HFF-Myc (cell line): ENCODE measurements around the gene TMEM258.

Experiments used
- DNase-seq: peaks from one replicate; pipeline ENCODE4 v3.0.0-alpha.2; 2011; ENCODE audit warnings: low read depth; ENCODE audit errors: extremely low read depth
- H3K4me3 ChIP-seq: replicated peaks from 2 replicates; pipeline ENCODE4 v1.5.1; 2011; ENCODE audit warnings: low read depth, mild to moderate bottlenecking, control low read depth, low read length
- CTCF ChIP-seq: IDR thresholded peaks from 2 replicates; pipeline ENCODE4 v1.5.1; 2012; ENCODE audit warnings: mild to moderate bottlenecking, low read depth, low read length, control low read depth; ENCODE audit errors: missing control alignments

The TMEM258 gene

DNA sequence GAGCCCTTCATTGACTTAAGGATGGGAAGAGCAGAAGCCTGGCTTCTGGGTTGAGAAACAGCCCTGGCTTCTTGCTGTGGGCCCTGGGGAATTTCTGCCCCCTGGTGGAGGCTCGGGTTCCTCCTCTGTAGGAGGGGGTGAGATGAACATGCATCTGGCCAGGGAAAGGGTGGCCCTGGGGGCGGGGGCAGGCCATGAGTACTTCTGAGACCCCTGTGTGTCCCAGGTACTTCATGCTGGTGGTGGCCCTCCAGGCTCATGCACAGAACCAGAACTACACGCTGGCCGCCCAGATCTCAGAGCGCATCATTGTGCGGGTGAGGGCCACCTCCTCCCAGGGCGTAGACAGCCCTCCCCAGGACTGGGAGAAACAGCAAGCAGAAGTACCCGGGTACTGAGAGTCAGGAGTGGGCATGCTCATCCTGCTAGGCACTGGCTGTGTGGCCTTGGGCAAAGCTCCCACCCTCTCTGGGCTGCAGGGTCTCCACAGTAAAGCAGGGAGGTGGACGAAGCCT, 15.8 kb downstream of the TMEM258 start:
- no peak overlapping the region for H3K4me3 ChIP-seq
- TF ChIP-seq CTCF: peak; percentile 91
- DNase-seq: no peak

DNA sequence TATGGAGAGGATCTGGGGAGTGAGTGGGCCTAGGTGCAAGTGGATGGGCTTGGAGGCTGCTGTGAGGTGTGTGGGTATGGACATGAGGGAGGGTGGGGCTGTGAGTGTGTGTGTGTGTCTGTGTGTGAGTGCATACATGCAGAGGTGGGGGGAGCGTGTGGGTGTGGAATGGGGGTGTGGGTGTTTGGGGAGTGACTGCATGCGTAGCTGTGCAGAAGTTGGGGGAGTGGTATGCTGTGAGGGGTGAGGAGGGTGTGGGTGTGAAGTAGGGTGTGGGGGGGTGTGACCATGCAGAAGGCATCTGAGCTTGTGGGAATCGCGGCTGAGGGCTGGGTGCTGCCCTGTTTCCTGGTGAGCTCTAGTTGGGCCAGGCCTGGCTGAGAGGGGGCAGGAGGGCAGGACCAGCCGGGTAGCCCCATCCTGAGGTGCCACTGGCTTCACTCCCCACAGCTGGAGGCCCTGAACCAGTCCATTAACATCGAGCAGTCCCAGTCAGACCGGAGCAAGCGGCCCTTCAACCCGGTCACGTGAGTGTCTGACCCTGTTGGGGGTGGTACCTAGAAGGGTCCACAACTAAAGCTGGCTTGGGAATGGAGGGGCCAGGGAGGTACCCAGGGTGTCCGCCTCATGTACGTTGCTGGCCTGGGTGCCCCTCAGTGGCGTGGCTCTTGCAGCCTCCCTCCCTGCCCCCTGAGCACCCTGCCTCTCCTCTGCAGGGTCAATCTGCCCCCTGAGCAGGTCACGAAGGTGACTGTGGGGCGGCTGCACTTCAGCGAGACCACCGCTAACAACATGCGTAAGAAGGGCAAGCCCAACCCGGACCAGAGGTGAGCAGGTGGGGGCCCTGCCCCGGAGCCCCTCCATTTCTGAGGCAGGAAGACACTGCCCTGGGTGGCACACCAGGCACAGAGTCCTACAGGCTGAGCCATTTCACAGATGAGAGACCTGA, 16.5 kb downstream of the TMEM258 start:
- DNase-seq: no peak
- no peak overlapping the region for H3K4me3 ChIP-seq

GRCh38 chr11:61775106-61775505, 17.3 kb downstream of the TMEM258 start:
- TF ChIP-seq CTCF: no peak
- no peak for DNase-seq
- no peak overlapping the region for H3K4me3 ChIP-seq

More for the DNA sequence above, 16.5 kb downstream of the TMEM258 start:
- no peak for TF ChIP-seq CTCF

GRCh38 chr11:61774411-61774810, 18.0 kb downstream of the TMEM258 start:
- DNase-seq: no peak
- no peak overlapping the region for H3K4me3 ChIP-seq
- TF ChIP-seq CTCF: no peak

GRCh38 chr11:61773809-61774208, 18.6 kb downstream of the TMEM258 start:
- no peak for TF ChIP-seq CTCF
- no peak for DNase-seq
- H3K4me3 ChIP-seq: no peak overlapping the region

DNA sequence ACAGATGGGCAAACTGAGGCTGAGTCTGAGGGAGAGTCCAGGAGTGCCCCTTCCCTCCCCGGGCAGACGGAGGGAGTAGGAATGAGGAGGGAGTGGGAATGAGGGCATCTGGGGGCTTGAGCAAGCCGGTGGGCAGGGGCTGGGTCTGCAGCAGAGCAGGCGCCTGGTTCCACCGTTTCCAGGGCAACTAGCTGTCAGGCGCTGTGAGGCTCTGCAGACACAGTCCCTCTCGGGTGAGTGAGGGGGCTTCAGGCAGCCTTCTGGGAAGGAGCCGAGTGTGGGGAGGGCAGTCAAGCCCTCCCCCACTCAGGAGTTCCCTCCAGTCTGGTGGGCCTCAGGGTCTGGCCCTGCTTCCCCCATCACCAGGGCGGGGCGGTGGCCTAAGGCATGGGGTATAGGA, 19.0 kb downstream of the TMEM258 start:
- no peak for DNase-seq
- no peak for TF ChIP-seq CTCF
- no peak overlapping the region for H3K4me3 ChIP-seq

DNA sequence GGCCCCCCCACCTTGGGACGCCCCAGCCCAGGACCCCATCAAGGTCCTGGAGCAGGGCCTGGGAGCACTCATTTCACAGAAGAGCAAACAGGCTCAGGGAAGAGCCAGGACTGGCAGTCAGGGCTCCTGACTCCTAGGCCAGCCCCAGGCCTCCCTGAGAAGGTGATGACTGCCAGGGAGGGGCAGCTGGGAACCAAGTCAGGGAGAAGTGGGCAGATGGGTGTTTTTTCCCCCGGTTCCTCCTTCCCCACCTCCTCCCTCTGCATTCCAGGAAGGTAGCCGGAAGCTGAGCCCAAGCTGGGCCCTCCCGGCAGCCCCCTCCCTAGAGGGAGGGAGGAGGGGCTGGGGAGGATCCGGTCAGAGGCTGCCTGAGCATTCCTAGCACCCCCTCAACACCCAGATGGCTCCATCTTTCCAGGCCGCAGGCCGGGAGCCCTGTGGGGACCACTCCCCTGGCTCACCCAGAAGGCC, 20.4 kb downstream of the TMEM258 start:
- H3K4me3 ChIP-seq: no peak overlapping the region
- DNase-seq: no peak
- TF ChIP-seq CTCF: no peak
